Gastrocnemius medialis (tissue), 4 donors: ENCODE data around the gene UGT1A3. TPM values are rescaled to one million over a fixed set of nuclear protein-coding genes. Genes with fewer than 3 reads are reported as not detected.

Experiments
- ATAC-seq, 2 donors: fragments of 150-250 bp; one replicate each; pipeline ENCODE4 v1.9.1; 2016
- DNase-seq, 2 donors: peaks; one replicate each; pipeline ENCODE4 v3.0.0-alpha.2; 2019
- H3K27ac ChIP-seq, 4 donors: fragments of 200-600 bp; sonication (generic); 1 replicate in 1 of 4; 2 replicates in 3 of 4; pipeline ENCODE4 v1.5.1; 2016 to 2018; ENCODE audit warnings: mild to moderate bottlenecking in 2 of 4, moderate library complexity in 1 of 4
- H3K27me3 ChIP-seq, 3 donors: fragments of 200-600 bp; sonication (generic) in 2 of 3; 1 replicate in 1 of 3; 2 replicates in 2 of 3; pipeline versions ENCODE4 v1.5.1 to v1.6.0; 2016 to 2019; ENCODE audit warnings: mild to moderate bottlenecking in 1 of 3, moderate library complexity in 1 of 3
- H3K36me3 ChIP-seq, 2 donors: fragments of 200-600 bp; sonication (generic) in 1 of 2; one replicate each; pipeline ENCODE4 v1.5.1; 2017 to 2018
- H3K4me1 ChIP-seq, 2 donors: fragments of 200-600 bp; sonication (generic) in 1 of 2; one replicate each; pipeline ENCODE4 v1.5.1; 2016 to 2017; ENCODE audit warnings: mild to moderate bottlenecking in 2 of 2
- H3K4me3 ChIP-seq, 4 donors: fragments of 200-600 bp; sonication (generic) in 3 of 4; 1 replicate in 1 of 4; 2 replicates in 3 of 4; pipeline ENCODE4 v1.5.1; 2016 to 2019; ENCODE audit warnings: mild to moderate bottlenecking in 2 of 4
- H3K9me3 ChIP-seq, 3 donors: fragments of 200-600 bp; sonication (generic) in 2 of 3; 1 replicate in 1 of 3; 2 replicates in 2 of 3; pipeline ENCODE4 v1.5.1; 2016 to 2019
- CTCF ChIP-seq, 5 experiments: fragments of 450-650 bp in 3 of 5; fragments of 200-600 bp in 2 of 5; sonication (generic) in 2 of 5; IDR thresholded peaks in 4 of 5; conservative IDR thresholded peaks in 1 of 5; 1 replicate in 4 of 5; 2 replicates in 1 of 5; pipeline ENCODE4 v1.5.1; 2016 to 2019; ENCODE audit warnings: antibody characterized with exemption in 5 of 5, mild to moderate bottlenecking in 3 of 5, moderate library complexity in 3 of 5
- POLR2A ChIP-seq, 2 donors: fragments of 450-650 bp; IDR thresholded peaks; one replicate each; pipeline ENCODE4 v1.6.1; 2017; ENCODE audit warnings: antibody characterized with exemption in 2 of 2, mild to moderate bottlenecking in 2 of 2, moderate library complexity in 2 of 2
- in situ Hi-C, 4 donors: fragments of 200-750 bp; cut with MboI; loops; one replicate each; pipeline versions ENCODE4 v1.15.0 to v1.8.0; 2017; ENCODE audit warnings: low sequenced_read_pairs in 4 of 4
- intact Hi-C: fragments of 100-400 bp; cut with DNase I; formaldehyde crosslinking; loops from one replicate; pipeline ENCODE4 v1.15.1; 2023; ENCODE audit warnings: low total_unique reads
- total RNA-seq, 4 donors: library from RNA; depleted of rRNA; stranded (reverse); fragments of >200 nt; gene quantifications; one replicate each; pipeline versions ENCODE4 v1.1.0 to v1.2.3, GENCODE V29; 2016

UGT1A3 gene
- total RNA-seq, 4 donors from 2014 or later, result 0.16 TPM; not detected in 3

GRCh38 chr2:233773854-233774253, 45.0 kb downstream of the UGT1A3 start:
- no peak overlapping the region for H3K4me3 ChIP-seq
- no peaks in the 10 kb centered on the region for H3K36me3 ChIP-seq
- no peaks in the 10 kb centered on the region for H3K9me3 ChIP-seq
- no peak for ATAC-seq
- no peaks in the 10 kb centered on the region for H3K27me3 ChIP-seq
- in situ Hi-C loops (no loop called here), intact Hi-C loops (no loop called here)
- no peaks in the 10 kb centered on the region for H3K4me1 ChIP-seq
- TF ChIP-seq POLR2A (IDR thresholded peaks at IDR 0.05), result no peak
- no peak for TF ChIP-seq CTCF (IDR thresholded peaks at IDR 0.05 in 4 of 5, conservative IDR thresholded peaks at IDR 0.05 in 1 of 5)
- no peak overlapping the region for H3K27ac ChIP-seq
- DNase-seq, result no peak

- H3K36me3 ChIP-seq, result no peaks in the 10 kb centered on the region
- TF ChIP-seq POLR2A (IDR thresholded peaks at IDR 0.05) (no peak), CTCF (IDR thresholded peaks at IDR 0.05 in 4 of 5, conservative IDR thresholded peaks at IDR 0.05 in 1 of 5) (no peak)
- H3K27ac ChIP-seq, result no peak overlapping the region
- H3K9me3 ChIP-seq, result no peaks in the 10 kb centered on the region
- intact Hi-C loops (no loop called here), in situ Hi-C loops (no loop called here)
- no peak for DNase-seq
- H3K4me3 ChIP-seq, result no peak overlapping the region
- no peaks in the 10 kb centered on the region for H3K27me3 ChIP-seq
- H3K4me1 ChIP-seq, result no peaks in the 10 kb centered on the region
- no peak for ATAC-seq
Observed at GRCh38 chr2:233775414-233775813, 46.6 kb downstream of the UGT1A3 start.

GRCh38 chr2:233778030-233778429, 49.2 kb downstream of the UGT1A3 start, which contains the start of gene MROH2A:
TSS of gene MROH2A (plus strand) at chr2:233778330. CDS start at chr2:233779359, 1,029 bp downstream.
- Histone ChIP-seq H3K27me3 (no peaks in the 10 kb centered on the region), H3K4me3 (no peak within 1 kb of the TSS), H3K27ac (no peak within 1 kb of the TSS), H3K36me3 (no peaks in the 10 kb centered on the region), H3K4me1 (no peaks in the 10 kb centered on the region), H3K9me3 (no peaks in the 10 kb centered on the region)
- ATAC-seq (no peak), DNase-seq (no peak)
- no peak for TF ChIP-seq CTCF (IDR thresholded peaks at IDR 0.05 in 4 of 5, conservative IDR thresholded peaks at IDR 0.05 in 1 of 5)
- TF ChIP-seq POLR2A (IDR thresholded peaks at IDR 0.05), result no peak
- intact Hi-C loops (no loop called here), in situ Hi-C loops (no loop called here)

- no peaks in the 10 kb centered on the region for H3K27me3 ChIP-seq
- intact Hi-C loops (no loop called here), in situ Hi-C loops (no loop called here)
- no peak overlapping the region for H3K27ac ChIP-seq
- no peaks in the 10 kb centered on the region for H3K4me1 ChIP-seq
- ATAC-seq (no peak), DNase-seq (no peak)
- H3K4me3 ChIP-seq, result no peak overlapping the region
- no peaks in the 10 kb centered on the region for H3K9me3 ChIP-seq
- TF ChIP-seq POLR2A (IDR thresholded peaks at IDR 0.05) (no peak), CTCF (IDR thresholded peaks at IDR 0.05 in 4 of 5, conservative IDR thresholded peaks at IDR 0.05 in 1 of 5) (no peak)
- no peaks in the 10 kb centered on the region for H3K36me3 ChIP-seq
Observed at GRCh38 chr2:233779722-233780121, 50.9 kb downstream of the UGT1A3 start.

- H3K9me3 ChIP-seq, result no peaks in the 10 kb centered on the region
- in situ Hi-C loops, result no loop called here
- TF ChIP-seq POLR2A (IDR thresholded peaks at IDR 0.05), result no peak
- TF ChIP-seq CTCF (IDR thresholded peaks at IDR 0.05 in 4 of 5, conservative IDR thresholded peaks at IDR 0.05 in 1 of 5), result no peak
- no peak for ATAC-seq
- H3K4me3 ChIP-seq, result no peak overlapping the region
- H3K27ac ChIP-seq, result no peak overlapping the region
- no peaks in the 10 kb centered on the region for H3K36me3 ChIP-seq
- no peaks in the 10 kb centered on the region for H3K4me1 ChIP-seq
- intact Hi-C loops, result no loop called here
- no peaks in the 10 kb centered on the region for H3K27me3 ChIP-seq
- DNase-seq, result no peak
Observed at GRCh38 chr2:233780771-233781170, 51.9 kb downstream of the UGT1A3 start.
